ENCODE results near the gene CIB2. TPM values are rescaled to one million over a fixed set of nuclear protein-coding genes. Genes with fewer than 3 reads are reported as not detected.

Gene CIB2
- polyA plus RNA-seq, 2 of the 4 experiments (the other 2 are of a cell fraction): 21.2 to 25.3 TPM

GRCh38 chr15:78147566-78147965, 16.3 kb upstream of the CIB2 start:
- WGBS (ENCODE audit: missing lambda C conversion rate): 95% methylated on average over 6 of the region's 6 CpGs
- peak overlapping the region in 1 of 2 experiments; percentile 84; a peak in 2 of 6 replicates for H3K27ac ChIP-seq
- ATAC-seq (no peak), FAIRE-seq (no peak), DNase-seq (ENCODE audit: low read depth in 1 of 2, low spot score in 1 of 2) (no peak)
- CTCF ChIA-PET: interaction anchor here (0.8 to 6.9 kb wide), 14 partner anchors 9 to 188 kb away, joined by 3 to 54 read pairs (median 4); partner anchors contain the start of gene CIB2
- no peak for TF ChIP-seq RFX5 (IDR thresholded peaks at IDR 0.05)
- TF ChIP-seq EP300 (IDR thresholded peaks at IDR 0.05): no peak
- TF ChIP-seq EHMT2 (IDR thresholded peaks at IDR 0.05; ENCODE audit: low read depth): no peak
- no peak for TF ChIP-seq ZSCAN20 (CRISPR knock-in tag; IDR thresholded peaks at IDR 0.05)
- no peak for TF ChIP-seq JUN (IDR thresholded peaks at IDR 0.05)
- TF ChIP-seq FOSB (CRISPR knock-in tag; IDR thresholded peaks at IDR 0.05): no peak
- TF ChIP-seq ZC3H11A (IDR thresholded peaks at IDR 0.05): no peak
- no peak for TF ChIP-seq POLR2AphosphoS2 (conservative IDR thresholded peaks at IDR 0.05; ENCODE audit: low read length)
- TF ChIP-seq HEYL (CRISPR knock-in tag; IDR thresholded peaks at IDR 0.05): no peak
- no peak for TF ChIP-seq TFCP2L1 (CRISPR knock-in tag; IDR thresholded peaks at IDR 0.05)
- TF ChIP-seq, protein P1, sequence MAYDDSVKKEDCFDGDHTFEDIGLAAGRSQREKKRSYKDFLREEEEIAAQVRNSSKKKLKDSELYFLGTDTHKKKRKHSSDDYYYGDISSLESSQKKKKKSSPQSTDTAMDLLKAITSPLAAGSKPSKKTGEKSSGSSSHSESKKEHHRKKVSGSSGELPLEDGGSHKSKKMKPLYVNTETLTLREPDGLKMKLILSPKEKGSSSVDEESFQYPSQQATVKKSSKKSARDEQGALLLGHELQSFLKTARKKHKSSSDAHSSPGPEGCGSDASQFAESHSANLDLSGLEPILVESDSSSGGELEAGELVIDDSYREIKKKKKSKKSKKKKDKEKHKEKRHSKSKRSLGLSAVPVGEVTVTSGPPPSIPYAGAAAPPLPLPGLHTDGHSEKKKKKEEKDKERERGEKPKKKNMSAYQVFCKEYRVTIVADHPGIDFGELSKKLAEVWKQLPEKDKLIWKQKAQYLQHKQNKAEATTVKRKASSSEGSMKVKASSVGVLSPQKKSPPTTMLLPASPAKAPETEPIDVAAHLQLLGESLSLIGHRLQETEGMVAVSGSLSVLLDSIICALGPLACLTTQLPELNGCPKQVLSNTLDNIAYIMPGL (CRISPR knock-in tag; IDR thresholded peaks at IDR 0.05; ENCODE audit: borderline replicate concordance): no peak
- no peak for TF ChIP-seq EHF (CRISPR knock-in tag; IDR thresholded peaks at IDR 0.05)
- no peak for TF ChIP-seq MYC (IDR thresholded peaks at IDR 0.05; ENCODE audit: borderline replicate concordance, low read length)
- no peak for TF ChIP-seq MAZ (IDR thresholded peaks at IDR 0.05; ENCODE audit: borderline replicate concordance, low read depth, low read length)
- no peak for TF ChIP-seq KDM1A (IDR thresholded peaks at IDR 0.05; ENCODE audit: low read depth)
- no peak overlapping the region; the same call in 2 of the 3 replicates for H3K4me2 ChIP-seq
- H3K9me3 ChIP-seq: no peaks in the 10 kb centered on the region
- POLR2A ChIA-PET: interaction anchor here (2.4 to 3.4 kb wide), 2 partner anchors 17 to 152 kb away, joined by 12 to 16 read pairs; partner anchors contain the start of genes CIB2 and SKIC8
- no peak overlapping the region for H3K4me3 ChIP-seq
- H3K4me1 ChIP-seq: peaks cover 16% of the 10 kb centered on the region

- TF ChIP-seq EHMT2 (IDR thresholded peaks at IDR 0.05; ENCODE audit: low read depth): no peak
- peak; percentile 63 to 87; a peak in 3 of 4 replicates for TF ChIP-seq CEBPB (IDR thresholded peaks at IDR 0.05)
- DNase-seq (ENCODE audit: low read depth in 1 of 2, low spot score in 1 of 2) (no peak), FAIRE-seq (no peak), ATAC-seq (no peak)
- 90% methylated on average over 4 of the region's 4 CpGs for WGBS (ENCODE audit: missing lambda C conversion rate)
- H3K4me1 ChIP-seq: peaks cover 16% of the 10 kb centered on the region
- CTCF ChIA-PET: interaction anchor here (1.1 to 6.9 kb wide), 9 partner anchors 9 to 96 kb away, joined by 3 to 54 read pairs (median 3); partner anchors contain the start of gene CIB2
- no peak overlapping the region for H3K4me3 ChIP-seq
- POLR2A ChIA-PET: no interaction called here
- H3K9me3 ChIP-seq: no peaks in the 10 kb centered on the region
- no peak overlapping the region for H3K4me2 ChIP-seq
- no peak overlapping the region for H3K27ac ChIP-seq
These were observed 15.3 kb upstream of the CIB2 start for GRCh38 chr15:78146425-78147154.

DNA sequence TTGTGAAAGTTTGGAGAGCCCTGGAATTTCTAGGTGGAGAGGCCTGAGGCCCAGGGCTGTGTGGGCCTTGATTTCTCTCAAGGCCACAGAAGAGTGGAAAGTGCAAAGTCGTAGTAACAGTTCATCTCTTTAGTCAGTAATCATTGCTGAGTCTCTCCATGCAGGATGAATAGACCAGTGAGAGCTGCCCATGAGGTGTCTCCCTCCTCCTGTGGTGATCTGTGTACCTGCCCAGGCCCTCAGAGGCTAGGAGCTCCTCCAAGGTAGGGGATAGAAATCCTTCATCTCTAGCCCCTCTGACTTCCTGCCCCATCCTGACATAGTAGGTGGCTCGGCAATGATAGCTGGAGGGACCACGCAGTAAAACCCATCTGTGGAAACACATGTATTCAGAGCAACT, 11.1 kb upstream of the CIB2 start:
- ATAC-seq: peak in 1 of 2 experiments; percentile 31; a peak in 3 of 6 replicates
- no peak overlapping the region for H3K4me3 ChIP-seq
- no peak overlapping the region for H3K27ac ChIP-seq
- TF ChIP-seq HEYL (CRISPR knock-in tag; IDR thresholded peaks at IDR 0.05) (no peak), FOSB (CRISPR knock-in tag; IDR thresholded peaks at IDR 0.05) (no peak), EHMT2 (IDR thresholded peaks at IDR 0.05; ENCODE audit: low read depth) (no peak), CHD2 (IDR thresholded peaks at IDR 0.05; ENCODE audit: low read length, partially characterized antibody) (no peak), USF2 (IDR thresholded peaks at IDR 0.05) (no peak), NR3C1 (IDR thresholded peaks at IDR 0.05) (no peak), FOSL2 (IDR thresholded peaks at IDR 0.05) (no peak), FOSL2 (CRISPR knock-in tag; IDR thresholded peaks at IDR 0.05) (no peak), JUNB (IDR thresholded peaks at IDR 0.05) (no peak)
- CTCF ChIA-PET: interaction anchor here (0.6 to 2.4 kb wide), 5 partner anchors 10 to 379 kb away, joined by 3 to 12 read pairs (median 4); no protein-coding TSS in a partner anchor
- H3K4me2 ChIP-seq: no peak overlapping the region
- WGBS (ENCODE audit: missing lambda C conversion rate): 70% methylated on average over 3 of the region's 3 CpGs
- H3K4me1 ChIP-seq: no peaks in the 10 kb centered on the region
- POLR2A ChIA-PET: no interaction called here
- H3K9me3 ChIP-seq: no peaks in the 10 kb centered on the region
- DNase-seq (ENCODE audit: low read depth in 1 of 2, low spot score in 1 of 2): no peak
- FAIRE-seq: no peak

All from A549 (cell line).